Endodermal cell (in vitro differentiated cells): ENCODE measurements around the gene F5. TPM values are rescaled to one million over a fixed set of nuclear protein-coding genes. Genes with fewer than 3 reads are reported as not detected.

Experiments used
- DNase-seq: peaks from one replicate; pipeline ENCODE4 v3.0.0-alpha.2; 2017
- H3K27ac ChIP-seq: 2 replicates; pipeline ENCODE4 v1.5.1; 2013; ENCODE audit warnings: mild to moderate bottlenecking, low read depth, low read length, moderate library complexity
- H3K27me3 ChIP-seq: 2 replicates; pipeline ENCODE4 v1.6.1; 2013; ENCODE audit warnings: mild to moderate bottlenecking, low read length, moderate library complexity; ENCODE audit not compliant: insufficient read depth, control insufficient read depth, poor library complexity, severe bottlenecking
- H3K36me3 ChIP-seq: 2 replicates; pipeline ENCODE4 v1.7.0; 2013; ENCODE audit warnings: mild to moderate bottlenecking, low read length, moderate library complexity; ENCODE audit not compliant: control insufficient read depth, insufficient read depth
- H3K4me1 ChIP-seq: one replicate; pipeline ENCODE4 v1.7.0; 2013; ENCODE audit warnings: low read length; ENCODE audit not compliant: control insufficient read depth, insufficient read depth
- H3K4me3 ChIP-seq: 2 replicates; pipeline ENCODE4 v1.5.1; 2013; ENCODE audit warnings: mild to moderate bottlenecking, low read length, moderate library complexity
- H3K9ac ChIP-seq: 2 replicates; pipeline ENCODE4 v1.6.1; 2013; ENCODE audit warnings: mild to moderate bottlenecking, low read length, moderate library complexity; ENCODE audit not compliant: poor library complexity, severe bottlenecking; ENCODE audit errors: extremely low read depth
- H3K9me3 ChIP-seq: 2 replicates; pipeline ENCODE4 v1.6.1; 2013; ENCODE audit warnings: mild to moderate bottlenecking, low read length, moderate library complexity; ENCODE audit not compliant: control insufficient read depth
- H3K27ac Mint-ChIP-seq: 2 replicates; pipeline ENCODE4 v1.8.0; 2020; ENCODE audit warnings: mixed read lengths
- H3K27me3 Mint-ChIP-seq: 2 replicates; pipeline ENCODE4 v1.8.0; 2021; ENCODE audit warnings: mild to moderate bottlenecking, mixed read lengths; ENCODE audit not compliant: insufficient read depth
- H3K36me3 Mint-ChIP-seq: 2 replicates; pipeline ENCODE4 v1.8.0; 2020; ENCODE audit warnings: low read depth, mixed read lengths
- H3K4me1 Mint-ChIP-seq: 2 replicates; pipeline ENCODE4 v1.8.0; 2020; ENCODE audit warnings: mixed read lengths
- H3K4me3 Mint-ChIP-seq: 2 replicates; pipeline ENCODE4 v1.8.0; 2020; ENCODE audit warnings: mild to moderate bottlenecking, moderate library complexity, mixed read lengths
- H3K9me3 Mint-ChIP-seq: 2 replicates; pipeline ENCODE4 v1.8.0; 2020; ENCODE audit warnings: mild to moderate bottlenecking, mixed read lengths
- WGBS, 2 experiments: methylation state at CpG; one replicate each; pipeline versions ENCODE4 v1.1.5 to v1.1.7; 2013; ENCODE audit warnings: missing lambda C conversion rate in 2 of 2, mixed read lengths in 1 of 2; ENCODE audit not compliant: insufficient coverage in 1 of 2, insufficient read length in 1 of 2; 5-methylcytosine and 5-hydroxymethylcytosine counted together
- total RNA-seq, 2 donors: library from RNA; stranded (reverse); fragmentation: NEBNext Ultra II Directional in 1 of 2; extraction: Animal tissue kit (Norgen Biotek cat#: 25700) in 1 of 2; gene quantifications; 2 replicates in 1 of 2; 3 replicates in 1 of 2; pipeline ENCODE4 v1.2.1, GENCODE V29; 2021
- TF ChIP-seq, protein P1 (sequence below): fragments of 200-600 bp; sonication (generic); conservative IDR thresholded peaks from 2 replicates; pipeline ENCODE4 v1.5.0; 2021; ENCODE audit warnings: antibody characterized with exemption, mild to moderate bottlenecking

Gene F5
- total RNA-seq, 2 donors from 2014 or later = 0.04 to 0.09 TPM

DNA sequence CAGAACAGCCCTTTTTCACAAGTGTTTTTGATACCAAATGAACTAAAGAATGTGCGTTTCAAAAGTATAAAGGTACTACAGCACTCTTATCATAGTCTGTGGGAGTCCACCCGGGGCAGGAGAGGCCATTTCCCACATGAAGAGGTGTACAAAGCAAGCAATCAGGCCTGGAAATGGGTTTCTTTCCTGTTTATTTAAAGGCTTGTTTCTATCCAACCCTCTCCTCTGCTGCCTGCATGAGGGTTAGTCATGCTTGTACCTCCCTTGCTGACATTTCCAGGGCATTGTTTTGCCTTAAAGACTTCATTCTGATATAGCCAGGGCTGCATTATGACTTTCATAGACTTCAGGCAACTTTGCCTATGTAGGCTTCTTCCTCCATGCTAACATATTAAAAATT is 32.1 kb upstream of the F5 start:
- 80 to 92% methylated on average over 2 of the region's 2 CpGs for WGBS, 2 experiments
- Histone ChIP-seq H3K27me3 (peaks cover 14% of the 10 kb centered on the region), H3K4me3 (no peak overlapping the region)

DNA sequence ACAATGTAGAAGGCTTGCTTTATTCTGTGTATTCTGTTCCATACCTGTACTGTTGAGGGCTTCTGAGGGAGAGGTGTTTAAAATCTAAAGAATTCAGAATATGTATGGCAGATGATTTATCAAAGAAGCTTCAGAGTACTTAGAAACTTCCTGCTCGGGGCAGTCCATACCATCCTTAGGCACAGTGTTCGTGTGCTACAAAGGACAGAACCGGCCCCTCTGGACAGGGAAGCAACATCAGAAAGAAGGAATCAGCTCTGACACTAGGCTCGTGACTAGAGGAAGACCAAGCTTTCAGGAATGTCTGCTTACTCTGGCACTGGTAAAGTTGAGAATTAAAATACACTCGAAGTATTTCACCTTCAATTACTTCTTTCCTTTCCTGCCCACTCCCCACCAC is 29.5 kb upstream of the F5 start:
- Mint-ChIP-seq H3K27ac (no peak overlapping the region), H3K27me3 (peaks cover 4% of the 10 kb centered on the region), H3K4me1 (peaks cover 2% of the 10 kb centered on the region), H3K9me3 (no peaks in the 10 kb centered on the region), H3K36me3 (no peaks in the 10 kb centered on the region), H3K4me3 (no peak overlapping the region)
- Histone ChIP-seq H3K27me3 (peaks cover 14% of the 10 kb centered on the region), H3K36me3 (no peaks in the 10 kb centered on the region), H3K4me3 (no peak overlapping the region), H3K27ac (no peak overlapping the region), H3K4me1 (no peaks in the 10 kb centered on the region), H3K9me3 (no peaks in the 10 kb centered on the region), H3K9ac (no peak overlapping the region)
- WGBS, 2 experiments = 91 to 93% methylated on average over 4 to 5 of the region's 5 CpGs
- TF ChIP-seq, protein P1, sequence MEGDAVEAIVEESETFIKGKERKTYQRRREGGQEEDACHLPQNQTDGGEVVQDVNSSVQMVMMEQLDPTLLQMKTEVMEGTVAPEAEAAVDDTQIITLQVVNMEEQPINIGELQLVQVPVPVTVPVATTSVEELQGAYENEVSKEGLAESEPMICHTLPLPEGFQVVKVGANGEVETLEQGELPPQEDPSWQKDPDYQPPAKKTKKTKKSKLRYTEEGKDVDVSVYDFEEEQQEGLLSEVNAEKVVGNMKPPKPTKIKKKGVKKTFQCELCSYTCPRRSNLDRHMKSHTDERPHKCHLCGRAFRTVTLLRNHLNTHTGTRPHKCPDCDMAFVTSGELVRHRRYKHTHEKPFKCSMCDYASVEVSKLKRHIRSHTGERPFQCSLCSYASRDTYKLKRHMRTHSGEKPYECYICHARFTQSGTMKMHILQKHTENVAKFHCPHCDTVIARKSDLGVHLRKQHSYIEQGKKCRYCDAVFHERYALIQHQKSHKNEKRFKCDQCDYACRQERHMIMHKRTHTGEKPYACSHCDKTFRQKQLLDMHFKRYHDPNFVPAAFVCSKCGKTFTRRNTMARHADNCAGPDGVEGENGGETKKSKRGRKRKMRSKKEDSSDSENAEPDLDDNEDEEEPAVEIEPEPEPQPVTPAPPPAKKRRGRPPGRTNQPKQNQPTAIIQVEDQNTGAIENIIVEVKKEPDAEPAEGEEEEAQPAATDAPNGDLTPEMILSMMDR = no peak
- no peak for DNase-seq

More for the DNA sequence above, 32.1 kb upstream of the F5 start:
- Mint-ChIP-seq H3K36me3 (no peaks in the 10 kb centered on the region), H3K9me3 (no peaks in the 10 kb centered on the region), H3K4me1 (peaks cover 2% of the 10 kb centered on the region), H3K27ac (no peak overlapping the region), H3K27me3 (peaks cover 2% of the 10 kb centered on the region), H3K4me3 (no peak overlapping the region)
- no peak for DNase-seq
- Histone ChIP-seq H3K4me1 (no peaks in the 10 kb centered on the region), H3K36me3 (no peaks in the 10 kb centered on the region), H3K9me3 (no peaks in the 10 kb centered on the region), H3K27ac (no peak overlapping the region), H3K9ac (no peak overlapping the region)
- TF ChIP-seq, protein P1 = no peak

DNA sequence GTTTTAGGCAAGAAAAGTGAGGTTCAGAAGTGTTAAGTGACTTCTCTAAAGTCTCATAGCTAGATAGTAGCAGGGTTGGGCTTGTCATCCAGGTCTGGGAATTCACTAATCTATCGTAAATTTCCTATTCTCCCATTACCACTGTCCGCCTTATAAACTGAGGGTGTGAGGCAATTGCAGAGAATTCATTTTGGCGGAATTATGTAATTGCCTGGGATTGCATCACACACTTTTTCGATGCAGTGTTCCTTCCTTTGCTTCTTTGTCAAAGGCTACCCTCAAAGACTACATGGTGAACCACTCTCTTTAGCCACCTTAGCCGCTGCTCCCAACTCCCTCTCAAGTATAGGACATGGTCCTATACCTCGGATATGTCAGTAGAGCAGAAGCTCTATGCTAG is 24.6 kb upstream of the F5 start:
- H3K27ac Mint-ChIP-seq = no peak overlapping the region
- 0 to 56% methylated on average over 1 to 5 of the region's 6 CpGs for WGBS, 2 experiments
- H3K27ac ChIP-seq = no peak overlapping the region
- TF ChIP-seq, protein P1 = no peak
- peaks cover 14% of the 10 kb centered on the region for H3K27me3 ChIP-seq
- H3K4me1 ChIP-seq = no peaks in the 10 kb centered on the region
- H3K27me3 Mint-ChIP-seq = peaks cover 7% of the 10 kb centered on the region
- no peaks in the 10 kb centered on the region for H3K9me3 ChIP-seq
- no peaks in the 10 kb centered on the region for H3K9me3 Mint-ChIP-seq
- no peak overlapping the region for H3K9ac ChIP-seq
- no peak overlapping the region for H3K4me3 ChIP-seq
- DNase-seq = no peak
- no peak overlapping the region for H3K4me3 Mint-ChIP-seq
- H3K36me3 ChIP-seq = no peaks in the 10 kb centered on the region
- no peaks in the 10 kb centered on the region for H3K36me3 Mint-ChIP-seq
- peaks cover 2% of the 10 kb centered on the region for H3K4me1 Mint-ChIP-seq
